ENCODE results near the gene NBPF20.
"Not testable (repeated sequence)": the region's sequence is repeated elsewhere in the genome, so short reads cannot be mapped to it uniquely, and the experiment has no call there.

The NBPF20 gene

GRCh38 chr1:145424612-145425435, 579 bp downstream of the NBPF20 start:
- not testable (repeated sequence) for DNase-seq

GRCh38 chr1:145415149-145415548, 10.3 kb downstream of the NBPF20 start:
- not testable (repeated sequence) for DNase-seq

GRCh38 chr1:145407266-145407665, 18.1 kb downstream of the NBPF20 start:
- not testable (repeated sequence) for DNase-seq

- not testable (repeated sequence) for DNase-seq
Observed at GRCh38 chr1:145404949-145405348, 20.5 kb downstream of the NBPF20 start.

- not testable (repeated sequence) for DNase-seq
Observed at GRCh38 chr1:145400701-145401100, 24.7 kb downstream of the NBPF20 start.
